Stimulated activated CD8-positive, alpha-beta memory T cell treated with anti-CD3 and anti-CD28 coated beads, Interleukin-15, amount 100 ng/mL, for 24 hours (primary cell): ENCODE data around the gene SDR9C7.
"Not testable (repeated sequence)": the region's sequence is repeated elsewhere in the genome, so short reads cannot be mapped to it uniquely, and the experiment has no call there.

Experiments used
- DNase-seq: peaks from one replicate; pipeline ENCODE4 v3.0.0-alpha.2; 2020; ENCODE audit warnings: low read depth

The SDR9C7 gene

DNA sequence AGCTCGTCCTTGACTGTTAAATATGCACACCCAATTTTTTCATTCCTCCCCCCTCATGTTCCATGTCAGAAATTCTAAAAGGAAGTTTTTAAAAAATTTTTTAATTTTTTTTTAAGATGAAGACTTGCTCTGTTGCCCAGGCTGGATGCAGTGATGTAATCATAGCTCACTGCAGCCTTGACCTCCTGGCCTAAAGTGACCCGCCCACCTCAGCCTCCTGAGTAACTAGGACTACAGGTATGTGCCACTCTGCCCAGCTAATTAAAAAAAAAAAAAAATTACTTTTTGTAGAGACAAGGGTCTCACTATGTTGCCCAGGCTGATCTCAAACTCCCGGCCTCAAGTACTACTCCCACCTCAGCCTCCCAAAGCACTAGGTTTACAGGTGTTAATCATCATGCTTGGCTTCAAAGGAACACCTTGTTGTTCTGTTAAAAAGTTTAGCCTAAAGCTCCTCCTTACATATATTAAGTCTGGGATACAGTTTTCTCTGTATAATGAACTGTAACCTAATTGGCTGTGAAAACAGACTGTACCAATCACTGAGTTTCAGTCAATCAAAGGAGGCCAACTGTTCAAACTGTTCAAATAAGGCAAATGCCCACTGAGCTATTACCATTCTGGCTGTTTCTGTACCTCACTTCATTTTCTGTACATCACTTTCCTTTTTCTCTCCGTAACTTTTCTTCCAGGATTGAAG is 17.8 kb downstream of the SDR9C7 start:
- no peak for DNase-seq

DNA sequence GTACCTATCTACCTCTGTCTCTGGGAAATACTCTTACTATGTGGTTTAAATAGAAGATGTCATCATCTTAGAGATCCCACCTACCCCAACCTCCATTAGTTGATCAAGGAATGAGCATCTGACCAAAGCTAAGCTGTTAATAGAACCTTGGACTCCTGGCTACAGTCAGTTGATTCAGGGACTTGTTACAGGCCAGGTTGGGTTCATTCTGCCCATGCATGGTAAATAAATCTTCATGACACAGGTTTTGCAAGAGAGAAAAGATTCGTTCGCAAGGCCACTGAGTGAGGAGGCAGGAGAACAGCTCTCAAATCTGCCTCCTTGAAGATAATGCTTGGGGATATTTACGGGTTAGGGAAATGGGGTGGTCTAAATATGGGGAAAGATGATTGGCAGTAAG is 19.5 kb downstream of the SDR9C7 start:
- no peak for DNase-seq

DNA sequence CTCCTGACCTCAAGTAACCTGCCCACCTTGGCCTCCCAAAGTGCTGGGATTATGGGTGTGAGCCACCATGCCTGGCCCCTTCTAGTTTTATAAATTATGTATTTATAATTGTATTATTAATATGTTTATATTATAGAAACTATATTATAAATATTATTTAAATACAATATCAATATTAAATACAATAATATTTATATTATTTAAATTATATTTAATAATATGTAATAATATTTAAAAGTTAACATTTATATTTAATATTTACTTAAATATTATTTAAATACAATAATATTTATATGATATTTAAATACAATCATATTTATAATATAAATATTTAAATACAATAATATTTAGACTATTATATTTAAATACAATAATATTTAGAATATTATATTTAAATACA is 20.0 kb downstream of the SDR9C7 start:
- DNase-seq: no peak

DNA sequence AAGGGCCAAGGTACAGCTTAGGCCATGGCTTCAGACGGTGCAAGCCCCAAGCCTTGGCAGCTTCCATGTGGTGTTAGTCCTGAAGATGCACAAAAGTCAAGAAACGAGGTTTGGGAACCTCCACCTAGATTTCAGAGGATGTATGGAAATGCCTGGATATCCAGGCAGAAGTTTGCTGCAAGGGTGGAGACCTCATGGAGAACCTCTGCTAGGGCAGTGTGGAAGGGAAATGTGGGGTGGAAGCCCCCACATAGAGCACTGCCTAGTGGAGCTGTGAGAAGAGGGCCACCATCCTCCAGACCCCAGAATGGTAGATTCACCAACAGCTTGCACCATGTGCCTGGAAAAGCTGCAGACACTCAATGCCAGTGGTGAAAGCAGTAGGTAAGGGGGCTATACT is 24.8 kb downstream of the SDR9C7 start:
- not testable (repeated sequence) for DNase-seq

DNA sequence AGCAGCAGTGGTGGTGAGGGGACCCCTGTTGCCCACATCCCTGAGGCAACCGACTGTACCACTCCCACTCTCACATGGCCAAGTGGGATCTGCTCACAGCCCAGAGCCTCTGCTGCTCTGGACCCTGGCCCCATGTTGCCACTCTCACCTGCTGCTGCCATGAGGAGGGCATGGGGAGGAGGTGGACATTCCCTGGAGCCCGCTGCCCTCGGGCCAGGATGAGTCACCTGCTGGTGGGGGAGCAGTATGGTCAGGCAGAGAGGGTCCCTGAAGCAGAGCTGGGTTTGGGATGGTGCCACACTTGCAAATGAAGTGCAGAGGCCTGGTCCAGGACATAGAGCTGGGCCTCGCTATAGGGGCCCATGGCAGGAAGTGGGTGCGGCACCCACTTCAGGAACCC is 26.1 kb downstream of the SDR9C7 start:
- DNase-seq: no peak

DNA sequence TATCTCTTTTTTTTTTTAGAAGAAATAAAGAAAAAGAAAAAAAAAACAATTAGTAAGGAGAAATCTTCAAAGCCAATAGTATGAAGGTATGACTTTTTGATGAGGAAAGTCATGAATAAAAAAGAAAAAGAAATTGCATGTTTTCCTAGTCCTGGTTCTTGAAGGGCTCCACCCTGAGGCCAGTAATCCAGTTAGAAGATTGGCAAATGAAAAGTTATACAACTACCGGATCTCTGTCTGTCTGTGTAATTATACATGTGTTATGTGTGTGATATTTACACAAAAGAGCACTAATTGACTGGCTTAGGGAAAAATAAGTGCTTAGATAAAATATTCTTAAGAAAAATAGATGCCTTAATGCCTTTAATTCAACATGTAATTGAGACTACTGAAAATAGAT is 28.4 kb downstream of the SDR9C7 start:
- no peak for DNase-seq

DNA sequence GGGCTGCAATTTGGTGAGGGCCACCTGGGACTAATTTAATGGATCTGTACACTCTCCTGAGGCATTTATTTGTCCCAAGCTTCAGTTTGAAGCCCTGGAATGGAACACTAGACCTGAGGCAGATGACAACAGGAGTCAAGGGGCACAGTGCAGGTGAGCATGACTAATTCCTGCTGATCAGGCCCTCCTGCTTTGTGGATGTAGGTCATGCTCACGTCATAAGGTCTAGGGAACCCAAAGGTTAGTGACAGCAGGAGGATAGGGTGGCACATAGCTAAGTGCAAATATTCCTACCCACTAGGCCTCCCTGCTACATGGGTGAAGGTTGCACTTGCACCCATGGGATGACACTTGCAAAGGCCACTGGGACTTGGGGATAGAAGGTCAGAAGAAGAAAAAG is 30.8 kb downstream of the SDR9C7 start:
- DNase-seq: no peak

DNA sequence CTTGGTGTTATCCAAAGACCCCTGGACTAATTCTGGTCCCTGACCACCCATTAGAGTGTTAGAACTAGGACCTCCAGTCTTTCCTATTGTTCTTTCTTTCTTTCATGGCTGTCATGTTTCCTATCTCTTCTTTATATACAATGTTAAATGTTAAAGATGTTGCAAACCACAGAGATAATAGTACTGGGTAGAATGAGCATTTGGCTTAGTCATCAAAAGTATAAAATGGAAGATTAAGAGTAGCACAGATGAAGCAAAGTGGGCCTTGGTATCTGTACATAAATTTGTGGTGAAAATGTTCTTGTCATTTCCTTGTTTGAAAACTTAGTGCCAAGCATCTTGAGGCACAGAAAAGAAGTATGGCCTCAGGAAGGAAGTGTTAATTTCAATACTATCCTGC is 32.9 kb downstream of the SDR9C7 start:
- DNase-seq: not testable (repeated sequence)

DNA sequence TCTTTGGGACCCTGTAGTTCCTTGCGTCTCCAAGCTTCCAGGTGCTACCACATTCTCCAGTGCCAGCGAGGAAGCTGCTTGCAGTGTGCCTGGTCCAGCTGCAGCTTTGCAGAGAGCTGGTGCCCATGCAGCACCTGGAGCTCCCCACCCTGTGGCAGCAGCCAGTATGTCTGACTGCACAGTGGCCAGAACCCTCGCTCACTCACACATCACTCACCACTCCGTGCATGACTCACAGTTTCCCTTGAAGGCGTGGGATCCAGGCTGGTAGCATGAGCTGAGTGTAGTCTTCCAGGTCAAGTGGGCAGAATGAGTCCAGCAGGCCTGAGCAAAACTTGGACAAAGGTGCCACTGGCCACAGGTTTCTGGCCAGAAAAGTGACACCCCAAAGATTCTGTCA is 33.6 kb downstream of the SDR9C7 start:
- no peak for DNase-seq

DNA sequence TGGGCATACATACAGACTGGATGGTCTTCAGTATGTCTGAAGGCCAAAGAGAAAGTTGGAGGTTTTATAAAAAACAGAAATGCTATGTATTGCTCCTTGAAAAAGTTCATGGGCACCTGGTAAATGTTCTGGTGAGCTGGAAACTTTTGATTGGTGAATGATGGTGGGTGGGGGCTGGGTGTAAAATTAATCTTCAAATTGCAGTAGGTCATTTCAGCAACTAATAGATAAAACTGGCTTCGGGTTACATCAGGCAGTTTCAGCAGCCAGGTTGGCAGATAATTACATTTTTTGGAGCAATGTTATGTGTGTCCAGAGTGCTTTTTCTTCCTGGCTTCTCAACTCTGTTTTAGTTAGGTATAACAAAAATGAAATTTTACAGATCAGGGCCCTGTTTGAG is 35.3 kb downstream of the SDR9C7 start:
- no peak for DNase-seq

DNA sequence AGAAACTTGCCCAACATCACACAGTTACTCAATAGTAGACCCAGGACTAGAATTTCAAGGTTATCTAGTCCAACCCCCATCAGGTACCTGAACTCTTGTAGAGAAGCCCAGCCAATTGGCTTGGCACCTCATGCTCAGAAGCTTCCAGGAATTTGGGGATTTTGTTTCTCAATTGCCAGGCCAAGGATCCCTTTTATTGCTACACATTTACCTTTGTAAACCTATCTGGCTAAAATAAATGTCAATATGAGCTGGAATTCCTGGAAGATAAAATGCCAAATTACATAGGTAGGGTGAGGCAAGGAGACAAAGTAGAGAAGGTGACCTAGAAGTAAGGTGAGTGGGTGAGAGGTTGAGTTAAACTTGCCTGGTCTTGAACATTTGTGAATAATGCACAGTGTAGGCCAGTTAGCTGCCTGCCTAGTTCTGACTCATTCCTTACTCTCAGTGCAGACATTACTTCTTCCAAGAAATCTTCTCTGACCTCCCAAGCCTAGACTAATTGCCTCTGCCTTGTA is 36.3 kb downstream of the SDR9C7 start:
- DNase-seq: no peak

DNA sequence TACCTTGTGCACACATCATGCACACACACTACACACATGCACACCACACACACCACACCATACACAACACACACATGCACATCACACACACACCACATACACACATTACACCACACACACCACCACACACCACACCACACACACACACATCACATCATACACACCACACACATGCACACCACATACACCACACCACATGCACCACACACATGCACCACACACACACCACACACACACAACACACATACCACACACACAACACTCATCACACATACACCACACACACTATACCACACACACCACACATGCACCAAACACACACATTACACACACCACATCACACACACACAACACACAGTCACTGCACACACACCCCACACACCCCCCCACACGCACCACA is 38.1 kb downstream of the SDR9C7 start:
- DNase-seq: no peak

DNA sequence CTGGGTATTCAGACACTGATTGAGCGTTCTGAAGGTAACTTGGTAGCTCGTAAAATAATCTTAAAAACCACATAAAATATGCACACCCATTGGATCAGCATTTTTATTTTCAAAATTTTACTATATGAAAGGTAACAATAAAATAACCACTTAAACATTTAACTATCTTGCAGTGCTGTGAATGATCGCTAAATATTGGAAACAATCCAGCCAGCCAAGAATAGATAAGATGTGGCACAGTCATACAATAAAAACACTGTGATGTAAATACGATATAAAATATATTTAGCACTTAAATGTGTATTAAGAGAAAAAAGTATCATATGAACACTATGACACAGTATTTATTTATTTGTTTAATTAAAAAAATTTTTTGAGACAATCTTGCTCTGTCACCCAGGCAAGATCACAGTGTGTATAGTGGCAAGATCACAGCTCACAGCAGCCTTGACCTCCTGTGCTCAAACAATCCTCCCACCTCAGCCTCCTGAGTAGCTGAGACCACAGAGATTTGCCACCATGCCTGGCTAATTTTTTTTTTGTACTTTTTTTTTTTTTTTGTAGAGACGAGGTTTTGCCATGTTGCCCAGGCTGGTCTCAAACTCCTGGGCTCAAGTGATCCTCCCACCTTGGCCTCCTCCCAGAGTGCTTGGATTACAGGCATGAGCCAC is 39.4 kb downstream of the SDR9C7 start:
- no peak for DNase-seq

DNA sequence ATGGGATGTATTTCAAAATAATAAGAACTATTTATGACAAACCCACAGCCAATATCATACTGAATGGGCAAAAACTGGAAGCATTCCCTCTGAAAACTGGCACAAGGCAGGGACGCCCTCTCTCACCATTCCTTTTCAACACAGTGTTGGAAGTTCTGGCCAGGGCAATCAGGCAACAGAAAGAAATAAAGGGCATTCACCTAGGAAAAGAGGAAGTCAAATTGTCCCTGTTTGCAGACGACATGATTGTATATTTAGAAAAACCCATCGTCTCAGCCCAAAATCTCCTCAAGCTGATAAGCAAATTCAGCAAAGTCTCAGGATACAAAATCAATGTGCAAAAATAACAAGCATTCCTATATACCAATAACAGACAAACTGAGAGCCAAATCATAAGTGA is 42.3 kb downstream of the SDR9C7 start:
- DNase-seq: not testable (repeated sequence)

DNA sequence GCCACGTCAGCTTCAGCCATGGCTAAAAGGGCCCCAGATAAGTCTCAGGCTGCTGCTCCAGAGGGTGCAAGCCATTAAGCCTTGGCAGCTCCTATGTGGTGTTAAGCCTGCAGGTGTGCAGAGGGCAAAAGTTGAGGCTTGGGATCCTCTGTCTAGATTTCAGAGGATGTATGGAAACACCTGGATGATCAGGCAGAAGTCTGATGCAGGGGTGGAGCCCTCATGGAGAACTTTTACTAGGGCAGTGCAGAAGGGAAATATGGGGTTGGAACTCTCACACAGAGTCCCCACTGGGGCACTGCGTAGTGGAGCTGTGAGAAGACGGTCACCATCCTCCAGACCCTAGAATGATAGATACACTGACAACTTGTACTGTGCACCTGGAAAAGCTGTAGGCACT is 47.9 kb downstream of the SDR9C7 start:
- DNase-seq: no peak

DNA sequence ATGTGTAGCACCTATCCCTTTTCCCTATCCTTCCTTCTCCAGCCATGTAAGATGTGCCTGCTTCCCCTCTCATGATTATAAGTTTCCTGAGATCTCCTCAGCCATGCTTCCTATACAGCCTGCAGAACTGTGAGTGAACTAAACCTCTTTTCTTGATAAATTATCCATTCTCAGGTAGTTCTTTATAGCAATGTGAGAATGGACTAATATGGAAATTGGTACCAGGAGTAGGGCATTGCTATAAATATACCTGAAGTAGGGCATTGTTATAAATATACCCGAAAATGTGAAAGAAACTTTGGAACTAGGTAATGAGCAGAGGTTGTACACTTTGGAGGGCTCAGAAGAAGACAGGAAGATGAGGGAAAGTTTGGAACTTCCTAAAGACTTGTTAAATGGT is 48.9 kb downstream of the SDR9C7 start:
- no peak for DNase-seq

DNA sequence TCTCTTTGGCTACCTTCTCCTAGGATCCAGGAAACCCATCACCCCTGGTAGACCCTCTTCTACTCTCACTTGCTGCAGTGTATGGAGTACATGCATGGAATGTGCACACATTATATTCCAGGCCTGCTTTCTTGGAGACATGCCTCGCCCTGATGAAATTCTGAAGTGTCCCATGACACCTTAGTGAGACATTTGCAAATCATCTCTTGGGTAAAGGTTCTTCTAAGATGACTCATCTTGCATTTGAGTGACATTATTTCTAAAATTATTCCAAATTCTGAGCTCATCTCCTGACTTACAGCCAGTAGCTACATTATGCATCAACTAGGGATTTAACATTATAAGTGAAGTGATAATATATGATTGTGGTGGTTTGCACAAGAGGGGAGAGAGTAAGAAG is 49.8 kb downstream of the SDR9C7 start:
- no peak for DNase-seq

DNA sequence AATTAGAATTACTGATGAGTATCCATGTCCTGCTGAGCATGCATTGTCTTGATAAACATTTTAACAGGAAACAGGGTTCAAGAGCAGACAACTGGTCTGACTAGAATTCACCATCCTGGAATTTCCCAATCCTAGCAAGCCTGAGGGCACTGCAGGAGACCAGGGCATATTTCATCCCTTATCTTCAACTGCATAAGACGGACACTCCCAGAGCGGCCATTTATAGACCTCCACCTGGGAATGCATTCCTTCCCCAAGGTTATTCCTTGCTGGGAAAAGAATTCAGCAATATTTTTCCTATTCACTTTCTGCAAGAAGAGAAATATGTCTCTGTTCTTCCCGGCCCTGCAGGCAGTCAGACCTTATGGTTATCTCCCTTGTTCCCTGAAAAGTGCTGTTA is 51.8 kb downstream of the SDR9C7 start:
- DNase-seq: not testable (repeated sequence)

DNA sequence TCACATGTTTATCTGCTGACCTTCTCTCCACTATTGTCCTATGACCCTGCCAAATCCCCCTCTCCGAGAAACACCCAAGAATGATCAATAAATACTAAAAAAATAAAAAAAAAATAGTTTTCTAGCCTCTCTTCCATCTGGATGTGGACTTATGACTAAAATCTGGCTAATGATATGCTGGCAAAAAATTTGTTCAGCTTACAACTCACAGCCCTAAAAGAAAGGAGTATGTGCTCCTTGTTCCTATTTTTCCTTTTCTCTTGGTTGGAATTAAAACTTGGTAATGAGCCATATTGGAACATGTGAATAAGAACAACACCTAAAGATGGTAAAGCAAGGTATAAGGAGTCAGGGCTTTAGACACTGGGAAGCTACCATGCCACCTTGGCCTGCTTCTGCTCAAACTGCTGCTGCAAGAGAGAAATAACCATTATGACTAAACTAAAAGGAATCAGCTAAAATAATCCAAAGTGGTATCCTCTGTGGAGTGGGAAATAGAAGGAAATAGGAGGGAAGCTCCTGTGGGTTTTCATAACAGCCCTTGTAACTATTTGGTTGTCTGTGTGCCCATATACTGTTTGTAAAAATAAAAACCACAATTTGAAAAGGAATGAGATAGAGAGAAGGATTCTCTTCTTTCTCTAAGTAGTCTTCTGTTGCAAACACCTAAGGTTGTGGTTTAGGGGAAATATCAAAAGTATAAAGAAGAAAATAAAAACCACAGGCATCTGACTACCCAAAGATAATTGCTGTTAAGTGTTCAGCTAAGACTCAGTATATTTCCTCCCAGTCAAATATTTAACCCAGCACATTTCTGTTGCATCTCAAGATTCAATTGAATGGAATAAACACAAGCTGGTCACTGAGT is 53.8 kb downstream of the SDR9C7 start:
- no peak for DNase-seq

DNA sequence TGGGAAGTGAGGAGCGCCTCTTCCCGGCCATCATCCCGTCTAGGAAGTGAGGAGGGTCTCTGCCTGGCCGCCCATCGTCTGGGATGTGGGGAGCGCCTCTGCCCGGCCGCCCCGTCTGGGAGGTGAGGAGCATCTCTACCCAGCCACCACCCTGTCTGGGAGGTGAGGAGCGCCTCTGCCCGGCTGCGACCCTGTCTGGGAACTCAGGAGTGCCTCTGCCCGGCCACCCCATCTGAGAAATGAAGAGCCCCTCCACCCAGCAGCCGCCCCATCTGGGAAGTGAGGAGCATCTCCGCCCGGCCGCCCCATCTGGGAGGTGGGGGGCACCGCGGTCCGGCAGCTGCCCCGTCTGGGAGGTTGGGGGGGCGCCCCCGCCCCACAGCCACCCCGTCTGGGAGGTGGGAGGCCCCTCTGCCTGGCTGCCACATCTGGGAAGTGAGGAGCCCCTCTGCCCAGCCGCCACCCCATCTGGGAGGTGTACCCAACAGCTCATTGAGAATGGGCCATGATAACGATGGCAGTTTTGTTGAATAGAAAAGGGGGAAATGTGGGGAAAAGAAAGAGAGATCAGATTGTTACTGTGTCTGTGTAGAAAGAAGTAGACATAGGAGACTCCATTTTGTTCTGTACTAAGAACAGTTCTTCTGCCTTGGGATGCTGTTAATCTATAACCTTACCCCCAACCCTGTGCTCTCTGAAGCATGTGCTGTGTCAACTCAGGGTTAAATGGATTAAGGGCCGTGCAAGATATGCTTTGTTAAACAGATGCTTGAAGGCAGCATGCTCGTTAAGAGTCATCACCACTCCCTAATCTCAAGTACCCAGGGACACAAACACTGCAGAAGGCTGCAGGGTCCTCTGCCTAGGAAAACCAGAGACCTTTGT is 54.7 kb downstream of the SDR9C7 start:
- not testable (repeated sequence) for DNase-seq

DNA sequence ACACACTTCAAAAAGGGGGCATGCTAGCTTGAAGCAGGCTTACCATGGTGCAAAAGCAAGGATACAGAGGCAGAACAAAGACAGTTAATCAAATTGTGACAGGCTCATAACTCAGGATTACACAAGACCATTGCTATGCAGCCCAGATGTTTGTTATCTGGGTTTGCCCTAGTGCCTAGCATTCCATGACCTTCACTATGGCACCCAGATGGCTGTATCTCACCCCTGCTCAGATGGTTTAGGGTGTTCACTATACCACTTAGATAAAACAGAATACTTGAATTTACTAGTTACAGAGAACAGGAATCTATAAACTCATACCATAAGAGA is 56.2 kb downstream of the SDR9C7 start:
- DNase-seq: no peak
